Effector CD4-positive, alpha-beta T cell (primary cell): ENCODE results near the gene OR8K5. TPM values are rescaled to one million over a fixed set of nuclear protein-coding genes. Genes with fewer than 3 reads are reported as not detected.
"Not testable (repeated sequence)": the region's sequence is repeated elsewhere in the genome, so short reads cannot be mapped to it uniquely, and the experiment has no call there.

Experiments used
- DNase-seq: peaks from one replicate; pipeline ENCODE4 v3.0.0-alpha.2; 2020
- total RNA-seq: gene quantifications from one replicate; lab custom pipeline; 2026; lab: John Stamatoyannopoulos, UW

OR8K5 gene
- total RNA-seq: not detected

- no peak for DNase-seq
These were observed at the start of gene OR8K5 for GRCh38 chr11:56160217-56160616. OR8K5 (minus strand) TSS chr11:56160317; CDS start chr11:56160317, 0 bp downstream.

GRCh38 chr11:56207790-56208189 lies 47.7 kb upstream of the OR8K5 start:
- no peak for DNase-seq

- no peak for DNase-seq
These were observed 37.2 kb upstream of the OR8K5 start for GRCh38 chr11:56197367-56197766.

- no peak for DNase-seq
These were observed 36.6 kb upstream of the OR8K5 start for GRCh38 chr11:56196705-56197104.

DNA sequence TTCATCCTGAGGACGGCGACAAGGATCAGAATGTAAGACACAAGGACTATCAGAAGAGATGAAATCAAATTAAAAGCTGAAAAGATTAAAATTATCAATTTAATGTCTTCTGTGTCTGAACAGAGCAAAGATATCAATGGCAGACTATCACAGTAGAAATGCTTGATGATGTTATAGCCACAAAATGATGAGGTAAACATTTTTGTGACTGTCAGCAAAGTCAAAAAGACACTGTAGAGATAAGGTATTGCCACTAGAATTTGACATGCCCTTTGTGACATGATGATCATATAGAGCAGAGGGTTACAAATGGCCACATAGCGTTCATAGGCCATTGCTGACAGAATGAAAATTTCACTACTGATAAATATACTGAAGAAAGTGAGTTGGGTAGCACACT lies 28.5 kb upstream of the OR8K5 start:
- DNase-seq: no peak

- DNase-seq: no peak
These were observed 23.3 kb upstream of the OR8K5 start for GRCh38 chr11:56183459-56183858.

DNA sequence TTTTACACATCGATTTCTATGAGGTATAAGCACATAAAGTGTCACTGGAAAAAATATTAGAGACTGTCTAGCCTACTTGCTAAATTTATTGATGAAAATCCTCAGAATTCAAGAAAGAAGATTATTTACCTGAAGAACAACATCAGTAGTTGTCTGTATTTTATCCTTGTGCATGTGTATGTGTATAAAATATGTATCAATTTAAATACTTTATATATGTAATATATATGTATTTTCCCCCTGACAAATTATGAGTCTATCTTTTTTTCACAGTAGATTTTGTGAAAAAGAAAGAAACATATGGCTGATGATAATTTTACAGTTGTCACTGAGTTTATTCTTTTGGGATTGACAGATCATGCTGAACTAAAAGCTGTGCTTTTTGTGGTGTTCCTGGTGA lies 16.2 kb upstream of the OR8K5 start, which contains the start of gene OR5J2:
TSS of gene OR5J2 (plus strand) at position 301 of the 400 bp plus-strand sequence. CDS start at position 301, 0 bp downstream.
- no peak for DNase-seq

GRCh38 chr11:56172256-56172830 lies 12.2 kb upstream of the OR8K5 start:
- DNase-seq: no peak

DNA sequence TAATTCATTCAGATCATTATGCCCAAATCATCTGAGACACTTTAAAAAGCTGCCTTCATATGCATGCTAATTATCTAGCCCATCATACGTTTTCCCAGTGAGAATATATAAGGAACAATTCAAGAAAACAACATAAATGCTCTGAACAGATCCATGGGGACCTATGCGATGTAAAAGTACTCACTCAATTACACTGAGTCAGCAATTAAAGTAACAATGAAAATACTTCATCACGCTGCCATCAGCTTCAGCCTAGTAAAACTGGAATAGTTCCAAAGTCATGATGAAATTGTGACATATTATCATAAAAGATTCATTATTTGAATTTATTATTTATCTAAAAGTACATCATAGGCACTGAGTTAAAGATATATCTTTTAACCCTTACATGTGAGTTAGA lies 3.7 kb upstream of the OR8K5 start:
- no peak for DNase-seq

- DNase-seq: no peak
These were observed 7.8 kb downstream of the OR8K5 start for GRCh38 chr11:56152333-56152732.

DNA sequence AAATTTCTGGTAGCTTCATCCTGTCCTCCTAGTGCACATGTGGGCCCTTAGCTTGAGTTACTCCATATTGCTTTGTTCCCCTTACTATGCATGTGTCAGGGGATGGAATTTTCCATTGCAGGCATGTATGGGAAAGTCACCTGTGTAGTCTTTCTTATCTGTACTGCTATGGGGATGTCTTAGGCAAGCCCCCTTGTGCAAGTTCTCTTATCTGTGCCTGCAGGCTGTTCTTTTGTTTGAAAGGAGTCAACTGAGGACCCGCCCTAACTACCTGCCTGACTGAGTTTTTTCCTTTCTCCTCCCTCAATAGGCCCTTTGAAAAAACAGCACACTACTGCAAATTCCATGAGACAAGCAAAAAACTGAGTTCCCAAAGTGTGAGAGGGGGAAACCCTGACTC lies 8.7 kb downstream of the OR8K5 start:
- no peak for DNase-seq

- DNase-seq: not testable (repeated sequence)
These were observed 16.4 kb downstream of the OR8K5 start for GRCh38 chr11:56143681-56144080.

DNA sequence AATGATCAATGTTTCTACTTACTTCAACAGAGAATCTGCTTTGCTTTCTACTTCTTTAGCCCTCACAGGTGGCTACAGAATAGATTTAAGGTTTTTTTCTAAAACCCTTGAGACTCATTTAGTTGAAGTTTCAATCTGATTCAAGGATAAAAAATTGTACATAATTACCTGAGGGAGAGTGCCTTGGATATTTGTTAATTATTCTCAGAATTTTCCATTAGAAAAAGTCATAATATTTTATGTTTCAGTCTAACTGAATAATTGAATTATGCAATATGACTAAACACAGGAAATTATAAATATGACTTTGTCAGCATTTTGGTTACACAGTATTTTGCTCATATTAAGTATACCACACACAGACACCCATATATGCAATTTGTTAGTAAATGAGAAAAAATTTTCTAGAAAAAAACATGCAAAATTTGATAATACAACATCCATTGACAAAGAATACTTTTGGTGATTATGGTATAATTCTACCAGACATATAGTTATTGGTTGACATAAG lies 19.9 kb downstream of the OR8K5 start, which contains the start of gene OR8J3:
TSS of gene OR8J3 (minus strand) at position 51 of the 511 bp plus-strand sequence. CDS start 2,483 bp downstream, outside the sequence.
- no peak for DNase-seq

GRCh38 chr11:56122073-56122472 lies 38.0 kb downstream of the OR8K5 start, which contains the start of gene OR8H3:
OR8H3 (plus strand) TSS chr11:56122373; CDS start chr11:56122373, 0 bp downstream.
- no peak for DNase-seq
